ENCODE data around the gene SLC44A5.
"Not testable (repeated sequence)": the region's sequence is repeated elsewhere in the genome, so short reads cannot be mapped to it uniquely, and the experiment has no call there.

The SLC44A5 gene

GRCh38 chr1:75519651-75520427 is 91.1 kb downstream of the SLC44A5 start:
- DNase-seq, result no peak

GRCh38 chr1:75518686-75519085 is 92.2 kb downstream of the SLC44A5 start:
- no peak for DNase-seq

GRCh38 chr1:75514270-75514669 is 96.6 kb downstream of the SLC44A5 start:
- no peak for DNase-seq

- no peak for DNase-seq
Measured at GRCh38 chr1:75506976-75507375, 103.9 kb downstream of the SLC44A5 start.

- no peak for DNase-seq
Measured at GRCh38 chr1:75503221-75503974, 107.5 kb downstream of the SLC44A5 start.

GRCh38 chr1:75502776-75503175 is 108.1 kb downstream of the SLC44A5 start:
- no peak for DNase-seq

- no peak for DNase-seq
Measured at GRCh38 chr1:75501577-75502295, 109.2 kb downstream of the SLC44A5 start.

GRCh38 chr1:75492011-75492410 is 118.9 kb downstream of the SLC44A5 start:
- no peak for DNase-seq

- no peak for DNase-seq
Measured at GRCh38 chr1:75487399-75487798, 123.5 kb downstream of the SLC44A5 start.

GRCh38 chr1:75484789-75485188 is 126.1 kb downstream of the SLC44A5 start:
- no peak for DNase-seq

GRCh38 chr1:75482951-75483350 is 128.0 kb downstream of the SLC44A5 start:
- no peak for DNase-seq

- DNase-seq, result not testable (repeated sequence)
Measured at GRCh38 chr1:75476486-75476885, 134.4 kb downstream of the SLC44A5 start.

GRCh38 chr1:75475696-75476095 is 135.2 kb downstream of the SLC44A5 start:
- no peak for DNase-seq

- DNase-seq, result no peak
Measured at GRCh38 chr1:75472971-75473603, 137.8 kb downstream of the SLC44A5 start.

- DNase-seq, result no peak
Measured at GRCh38 chr1:75472089-75472970, 138.6 kb downstream of the SLC44A5 start.

- DNase-seq, result no peak
Measured at GRCh38 chr1:75471252-75471651, 139.7 kb downstream of the SLC44A5 start.

GRCh38 chr1:75470448-75470847 is 140.5 kb downstream of the SLC44A5 start:
- no peak for DNase-seq

- DNase-seq, result no peak
Measured at GRCh38 chr1:75469586-75470173, 141.2 kb downstream of the SLC44A5 start.

GRCh38 chr1:75461808-75462325 is 149.0 kb downstream of the SLC44A5 start:
- no peak for DNase-seq

- no peak for DNase-seq
Measured at GRCh38 chr1:75449998-75450397, 160.9 kb downstream of the SLC44A5 start.

GRCh38 chr1:75444220-75444619 is 166.7 kb downstream of the SLC44A5 start:
- no peak for DNase-seq
